ENCODE data around the gene ADAMTS9.

DNA sequence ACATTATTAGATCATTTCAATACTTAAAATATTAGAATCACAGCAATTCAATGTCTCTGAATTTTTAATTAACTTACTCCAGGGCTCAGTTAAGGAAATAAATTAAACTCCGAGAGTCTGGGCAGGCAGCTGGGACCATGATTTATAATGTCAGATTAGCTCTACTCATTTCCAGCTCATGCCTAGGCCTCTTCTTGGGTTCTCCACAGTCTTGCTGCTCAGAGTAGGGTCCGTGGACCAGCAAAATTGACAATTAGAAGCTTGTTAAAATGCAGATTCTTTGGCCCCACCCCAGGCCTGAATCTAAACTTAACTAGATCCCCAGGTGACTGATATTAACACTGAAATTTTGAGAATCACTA lies 28.2 kb downstream of the ADAMTS9 start:
- TF ChIP-seq, protein P1, sequence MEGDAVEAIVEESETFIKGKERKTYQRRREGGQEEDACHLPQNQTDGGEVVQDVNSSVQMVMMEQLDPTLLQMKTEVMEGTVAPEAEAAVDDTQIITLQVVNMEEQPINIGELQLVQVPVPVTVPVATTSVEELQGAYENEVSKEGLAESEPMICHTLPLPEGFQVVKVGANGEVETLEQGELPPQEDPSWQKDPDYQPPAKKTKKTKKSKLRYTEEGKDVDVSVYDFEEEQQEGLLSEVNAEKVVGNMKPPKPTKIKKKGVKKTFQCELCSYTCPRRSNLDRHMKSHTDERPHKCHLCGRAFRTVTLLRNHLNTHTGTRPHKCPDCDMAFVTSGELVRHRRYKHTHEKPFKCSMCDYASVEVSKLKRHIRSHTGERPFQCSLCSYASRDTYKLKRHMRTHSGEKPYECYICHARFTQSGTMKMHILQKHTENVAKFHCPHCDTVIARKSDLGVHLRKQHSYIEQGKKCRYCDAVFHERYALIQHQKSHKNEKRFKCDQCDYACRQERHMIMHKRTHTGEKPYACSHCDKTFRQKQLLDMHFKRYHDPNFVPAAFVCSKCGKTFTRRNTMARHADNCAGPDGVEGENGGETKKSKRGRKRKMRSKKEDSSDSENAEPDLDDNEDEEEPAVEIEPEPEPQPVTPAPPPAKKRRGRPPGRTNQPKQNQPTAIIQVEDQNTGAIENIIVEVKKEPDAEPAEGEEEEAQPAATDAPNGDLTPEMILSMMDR (IDR thresholded peaks at IDR 0.05), result no peak
- TF ChIP-seq EZH2 (IDR thresholded peaks at IDR 0.05; ENCODE audit: borderline replicate concordance, insufficient read depth, low read depth, low read length, poor library complexity, severe bottlenecking), result no peak

Data from B cell (primary cell).